HCT116 (cell line): ENCODE results near the gene PPFIA1. TPM values are rescaled to one million over a fixed set of nuclear protein-coding genes. Genes with fewer than 3 reads are reported as not detected.

Experiments used
- ATAC-seq: fragments of 200-7000 bp; cut with Tn5 transposase; 2 replicates; pipeline ENCODE4 v1.9.1; 2020; ENCODE audit warnings: mild to moderate bottlenecking, moderate library complexity
- BruUV-seq: library from RNA; stranded (reverse); fragments of 400-500 nt; replicated peaks from 2 replicates; lab custom pipeline; 2021; lab: Mats Ljungman, UMichigan
- CTCF ChIA-PET: fragments of 300-600 bp; sonication (Branson Sonifier 250); formaldehyde crosslinking; loops from one replicate; lab custom pipeline; 2021; ENCODE audit warnings: antibody characterized with exemption; lab: Charles Lee
- POLR2A ChIA-PET: fragments of 300-600, 350-600 bp; sonication (Branson Sonifier 250); formaldehyde crosslinking; loops from one replicate; lab custom pipeline; 2021; ENCODE audit warnings: antibody characterized with exemption; lab: Charles Lee
- RAD21 ChIA-PET, 2 experiments: fragments of 300-600 bp; sonication (Branson Sonifier 250); formaldehyde crosslinking; loops; one replicate each; lab custom pipeline; 2023; ENCODE audit warnings: low total read pairs in 2 of 2; ENCODE audit not compliant: uncharacterized antibody in 2 of 2, unreplicated experiment in 2 of 2, low non-redundant PET in 1 of 2; lab: Charles Lee
- DNase-seq: peaks from one replicate; pipeline ENCODE4 v3.0.0-alpha.2; 2010; ENCODE audit warnings: low read depth, low spot score
- H2AFZ ChIP-seq: fragments of 200-600 bp; shearing (Covaris generic), sonication (generic); 2 replicates; pipeline ENCODE4 v1.6.1; 2017; ENCODE audit warnings: low read depth, mixed run types, mixed read lengths, antibody characterized with exemption, low read length; ENCODE audit not compliant: poor library complexity, severe bottlenecking
- H3K27ac ChIP-seq: 2 replicates; pipeline ENCODE4 v1.5.1; 2012; ENCODE audit warnings: low read depth, low read length
- H3K27me3 ChIP-seq: fragments of 200-600 bp; sonication (generic); 2 replicates; pipeline ENCODE4 v1.6.1; 2016; ENCODE audit warnings: mixed run types, low read length, mixed read lengths; ENCODE audit not compliant: insufficient read depth
- H3K36me3 ChIP-seq, 2 experiments: fragments of 200-500 bp in 1 of 2; fragments of 200-600 bp in 1 of 2; sonication (Bioruptor generic) in 1 of 2; sonication (generic) in 1 of 2; 2 replicates each; pipeline versions ENCODE4 v1.5.1 to v1.6.1; 2014 to 2016; ENCODE audit warnings: low read length in 2 of 2, inconsistent platforms in 1 of 2, mixed read lengths in 1 of 2, mixed run types in 1 of 2; ENCODE audit not compliant: insufficient read depth in 2 of 2, control insufficient read depth in 1 of 2
- H3K4me1 ChIP-seq, 2 experiments: fragments of 200-600 bp in 1 of 2; sonication (generic) in 1 of 2; 2 replicates each; pipeline versions ENCODE4 v1.5.1 to v1.6.1; 2012 to 2017; ENCODE audit warnings: low read length in 2 of 2, inconsistent platforms in 1 of 2, mild to moderate bottlenecking in 1 of 2, mixed read lengths in 1 of 2, mixed run types in 1 of 2, moderate library complexity in 1 of 2; ENCODE audit not compliant: insufficient read depth in 2 of 2, control insufficient read depth in 1 of 2
- H3K4me2 ChIP-seq: fragments of 200-600 bp; sonication (generic); 2 replicates; pipeline ENCODE4 v1.6.1; 2017; ENCODE audit warnings: mixed run types, low read length, mixed read lengths
- H3K4me3 ChIP-seq, 2 experiments: fragments of 200-600 bp in 1 of 2; sonication (generic) in 1 of 2; replicated peaks in 1 of 2; 2 replicates each; pipeline ENCODE4 v1.5.1; 2011 to 2016; ENCODE audit warnings: low read length in 2 of 2, control low read depth in 1 of 2, low read depth in 1 of 2, mild to moderate bottlenecking in 1 of 2, mixed read lengths in 1 of 2, mixed run types in 1 of 2
- H3K79me2 ChIP-seq: fragments of 200-600 bp; sonication (generic); 2 replicates; pipeline ENCODE4 v1.6.1; 2017; ENCODE audit warnings: mild to moderate bottlenecking, mixed run types, low read length, moderate library complexity, mixed read lengths; ENCODE audit not compliant: insufficient read depth
- H3K9ac ChIP-seq: fragments of 200-600 bp; sonication (generic); 2 replicates; pipeline ENCODE4 v1.6.1; 2016; ENCODE audit warnings: low read length, mixed read lengths
- H3K9me2 ChIP-seq: fragments of 200-600 bp; sonication (generic), shearing (Covaris generic); 2 replicates; pipeline ENCODE4 v1.6.1; 2017; ENCODE audit warnings: mixed run types, mild to moderate bottlenecking, moderate library complexity; ENCODE audit not compliant: insufficient read depth
- H3K9me3 ChIP-seq, 2 experiments: fragments of 200-500 bp in 1 of 2; fragments of 200-600 bp in 1 of 2; sonication (Bioruptor generic) in 1 of 2; sonication (generic) in 1 of 2; 2 replicates each; pipeline ENCODE4 v1.6.1; 2014 to 2017; ENCODE audit warnings: low read length in 2 of 2, mixed read lengths in 2 of 2, inconsistent platforms in 1 of 2, low read depth in 1 of 2, mild to moderate bottlenecking in 1 of 2, mixed run types in 1 of 2, moderate library complexity in 1 of 2; ENCODE audit not compliant: control insufficient read depth in 1 of 2, insufficient read depth in 1 of 2
- H4K20me1 ChIP-seq: fragments of 200-600 bp; sonication (generic), shearing (Covaris generic); 2 replicates; pipeline ENCODE4 v1.6.1; 2017; ENCODE audit warnings: mixed run types, mild to moderate bottlenecking, moderate library complexity; ENCODE audit not compliant: insufficient read depth
- CEBPB ChIP-seq: IDR thresholded peaks from 2 replicates; pipeline ENCODE4 v1.6.1; 2012; ENCODE audit warnings: low read depth
- EGR1 ChIP-seq: IDR thresholded peaks from 2 replicates; pipeline ENCODE4 v1.6.1; 2012; ENCODE audit warnings: low read depth
- ELF1 ChIP-seq: IDR thresholded peaks from 2 replicates; pipeline ENCODE4 v1.6.1; 2012; ENCODE audit warnings: low read depth, borderline replicate concordance
- EZH2 ChIP-seq: fragments of 200-600 bp; sonication (generic); IDR thresholded peaks from 2 replicates; pipeline ENCODE4 v1.6.1; 2017; ENCODE audit warnings: antibody characterized with exemption, mixed run types
- FOSL1 ChIP-seq: IDR thresholded peaks from 2 replicates; pipeline ENCODE4 v1.6.1; 2012; ENCODE audit warnings: low read depth
- JUND ChIP-seq: IDR thresholded peaks from 2 replicates; pipeline ENCODE4 v1.6.1; 2012
- POLR2AphosphoS5 ChIP-seq: IDR thresholded peaks from 2 replicates; pipeline ENCODE4 v1.6.1; 2011; ENCODE audit warnings: mild to moderate bottlenecking, low read depth, low read length, moderate library complexity
- RAD21 ChIP-seq: IDR thresholded peaks from 2 replicates; pipeline ENCODE4 v1.6.1; 2012; ENCODE audit warnings: low read depth, mild to moderate bottlenecking
- SIN3A ChIP-seq: IDR thresholded peaks from 2 replicates; pipeline ENCODE4 v1.6.1; 2012; ENCODE audit warnings: low read depth
- SRF ChIP-seq: IDR thresholded peaks from 2 replicates; pipeline ENCODE4 v1.6.1; 2012; ENCODE audit warnings: low read depth
- TCF7L2 ChIP-seq: IDR thresholded peaks from 2 replicates; pipeline ENCODE4 v1.7.0; 2011; ENCODE audit warnings: borderline replicate concordance, inconsistent platforms; ENCODE audit not compliant: insufficient read depth, insufficient read length; ENCODE audit errors: extremely low read depth
- YY1 ChIP-seq: IDR thresholded peaks from 2 replicates; pipeline ENCODE4 v1.6.1; 2011; ENCODE audit warnings: low read length, low read depth, moderate library complexity, mild to moderate bottlenecking; ENCODE audit not compliant: insufficient replicate concordance; ENCODE audit errors: extremely low read depth
- ZFX ChIP-seq: fragments of 450-650 bp; IDR thresholded peaks from 2 replicates; pipeline ENCODE4 v1.6.1; 2017
- intact Hi-C: fragments of 100-400 bp; cut with micrococcal nuclease; formaldehyde crosslinking; loops from 2 replicates; pipeline ENCODE4 v1.10.0; 2022
- total RNA-seq: library from RNA; stranded (reverse); gene quantifications from one replicate; pipeline ENCODE4 v1.2.1, GENCODE V29; 2021; ENCODE audit not compliant: unreplicated experiment
- TF ChIP-seq, protein P1 (sequence below): IDR thresholded peaks from 2 replicates; pipeline ENCODE4 v1.6.1; 2012
- TF ChIP-seq, protein P2 (sequence below): IDR thresholded peaks from 2 replicates; pipeline ENCODE4 v1.6.1; 2011; ENCODE audit warnings: mild to moderate bottlenecking, low read length, moderate library complexity; ENCODE audit not compliant: insufficient replicate concordance; ENCODE audit errors: extremely low read depth
- TF ChIP-seq, protein P3 (sequence below): IDR thresholded peaks from 2 replicates; pipeline ENCODE4 v1.6.1; 2012; ENCODE audit warnings: low read depth
- TF ChIP-seq, protein P4 (sequence below): IDR thresholded peaks from 2 replicates; pipeline ENCODE4 v1.6.1; 2012

Gene PPFIA1
- total RNA-seq, 1 experiment from 2014 or later, result 48.6 TPM

DNA sequence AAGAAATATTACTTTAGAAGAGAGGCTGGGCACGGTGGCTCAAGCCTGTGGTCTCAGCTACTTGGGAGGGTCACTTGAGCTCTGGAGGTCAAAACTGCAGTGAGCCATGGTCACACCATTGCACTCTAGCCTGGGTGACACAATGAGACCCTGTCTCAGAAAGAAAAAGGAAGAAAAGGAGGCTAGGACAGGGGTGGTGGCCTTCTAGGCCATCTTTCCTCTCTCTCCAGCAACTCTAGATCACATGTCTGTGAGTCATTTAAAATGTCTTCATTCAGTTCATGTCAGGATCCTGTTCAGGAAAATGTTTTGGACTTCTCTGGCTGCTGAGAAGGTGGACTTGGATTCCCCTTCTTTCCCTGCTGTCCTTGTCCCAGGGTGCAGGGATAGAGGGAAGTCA, 53.3 kb downstream of the PPFIA1 start:
- CTCF ChIA-PET, result no interaction called here
- DNase-seq, result no peak
- RAD21 ChIA-PET, result no interaction called here

More for the DNA sequence above, 53.3 kb downstream of the PPFIA1 start:
- no peak overlapping the region for H3K4me2 ChIP-seq
- TF ChIP-seq RAD21, result no peak
- no peak for TF ChIP-seq SRF
- no peak for TF ChIP-seq POLR2AphosphoS5
- no peak for TF ChIP-seq EGR1
- no peak for TF ChIP-seq SIN3A
- no peak for TF ChIP-seq ZFX
- no peak for TF ChIP-seq JUND
- no peak for TF ChIP-seq TCF7L2
- no peak for TF ChIP-seq ELF1
- TF ChIP-seq, protein P1, sequence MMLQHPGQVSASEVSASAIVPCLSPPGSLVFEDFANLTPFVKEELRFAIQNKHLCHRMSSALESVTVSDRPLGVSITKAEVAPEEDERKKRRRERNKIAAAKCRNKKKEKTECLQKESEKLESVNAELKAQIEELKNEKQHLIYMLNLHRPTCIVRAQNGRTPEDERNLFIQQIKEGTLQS, result no peak
- TF ChIP-seq, protein P2, sequence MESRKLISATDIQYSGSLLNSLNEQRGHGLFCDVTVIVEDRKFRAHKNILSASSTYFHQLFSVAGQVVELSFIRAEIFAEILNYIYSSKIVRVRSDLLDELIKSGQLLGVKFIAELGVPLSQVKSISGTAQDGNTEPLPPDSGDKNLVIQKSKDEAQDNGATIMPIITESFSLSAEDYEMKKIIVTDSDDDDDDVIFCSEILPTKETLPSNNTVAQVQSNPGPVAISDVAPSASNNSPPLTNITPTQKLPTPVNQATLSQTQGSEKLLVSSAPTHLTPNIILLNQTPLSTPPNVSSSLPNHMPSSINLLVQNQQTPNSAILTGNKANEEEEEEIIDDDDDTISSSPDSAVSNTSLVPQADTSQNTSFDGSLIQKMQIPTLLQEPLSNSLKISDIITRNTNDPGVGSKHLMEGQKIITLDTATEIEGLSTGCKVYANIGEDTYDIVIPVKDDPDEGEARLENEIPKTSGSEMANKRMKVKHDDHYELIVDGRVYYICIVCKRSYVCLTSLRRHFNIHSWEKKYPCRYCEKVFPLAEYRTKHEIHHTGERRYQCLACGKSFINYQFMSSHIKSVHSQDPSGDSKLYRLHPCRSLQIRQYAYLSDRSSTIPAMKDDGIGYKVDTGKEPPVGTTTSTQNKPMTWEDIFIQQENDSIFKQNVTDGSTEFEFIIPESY, result no peak
- no peak for TF ChIP-seq YY1
- TF ChIP-seq, protein P3, sequence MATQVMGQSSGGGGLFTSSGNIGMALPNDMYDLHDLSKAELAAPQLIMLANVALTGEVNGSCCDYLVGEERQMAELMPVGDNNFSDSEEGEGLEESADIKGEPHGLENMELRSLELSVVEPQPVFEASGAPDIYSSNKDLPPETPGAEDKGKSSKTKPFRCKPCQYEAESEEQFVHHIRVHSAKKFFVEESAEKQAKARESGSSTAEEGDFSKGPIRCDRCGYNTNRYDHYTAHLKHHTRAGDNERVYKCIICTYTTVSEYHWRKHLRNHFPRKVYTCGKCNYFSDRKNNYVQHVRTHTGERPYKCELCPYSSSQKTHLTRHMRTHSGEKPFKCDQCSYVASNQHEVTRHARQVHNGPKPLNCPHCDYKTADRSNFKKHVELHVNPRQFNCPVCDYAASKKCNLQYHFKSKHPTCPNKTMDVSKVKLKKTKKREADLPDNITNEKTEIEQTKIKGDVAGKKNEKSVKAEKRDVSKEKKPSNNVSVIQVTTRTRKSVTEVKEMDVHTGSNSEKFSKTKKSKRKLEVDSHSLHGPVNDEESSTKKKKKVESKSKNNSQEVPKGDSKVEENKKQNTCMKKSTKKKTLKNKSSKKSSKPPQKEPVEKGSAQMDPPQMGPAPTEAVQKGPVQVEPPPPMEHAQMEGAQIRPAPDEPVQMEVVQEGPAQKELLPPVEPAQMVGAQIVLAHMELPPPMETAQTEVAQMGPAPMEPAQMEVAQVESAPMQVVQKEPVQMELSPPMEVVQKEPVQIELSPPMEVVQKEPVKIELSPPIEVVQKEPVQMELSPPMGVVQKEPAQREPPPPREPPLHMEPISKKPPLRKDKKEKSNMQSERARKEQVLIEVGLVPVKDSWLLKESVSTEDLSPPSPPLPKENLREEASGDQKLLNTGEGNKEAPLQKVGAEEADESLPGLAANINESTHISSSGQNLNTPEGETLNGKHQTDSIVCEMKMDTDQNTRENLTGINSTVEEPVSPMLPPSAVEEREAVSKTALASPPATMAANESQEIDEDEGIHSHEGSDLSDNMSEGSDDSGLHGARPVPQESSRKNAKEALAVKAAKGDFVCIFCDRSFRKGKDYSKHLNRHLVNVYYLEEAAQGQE, result no peak
- TF ChIP-seq, protein P4, sequence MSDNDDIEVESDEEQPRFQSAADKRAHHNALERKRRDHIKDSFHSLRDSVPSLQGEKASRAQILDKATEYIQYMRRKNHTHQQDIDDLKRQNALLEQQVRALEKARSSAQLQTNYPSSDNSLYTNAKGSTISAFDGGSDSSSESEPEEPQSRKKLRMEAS, result no peak
- no peak for TF ChIP-seq EZH2
- no peak for TF ChIP-seq FOSL1
- TF ChIP-seq CEBPB, result no peak
- H3K9me3 ChIP-seq, result no peaks in the 10 kb centered on the region
- H3K4me1 ChIP-seq, result peaks cover 0 to 3% of the 10 kb centered on the region in 2 experiments; a peak in 1 of 4 replicates
- no peak overlapping the region for H2AFZ ChIP-seq
- intact Hi-C loops, result no loop called here
- H3K36me3 ChIP-seq, result peaks cover 12 to 28% of the 10 kb centered on the region in 2 experiments; a peak in 3 of 4 replicates
- ATAC-seq, result no peak
- no peaks in the 10 kb centered on the region for H4K20me1 ChIP-seq
- no peak overlapping the region for H3K9ac ChIP-seq
- no peak overlapping the region for H3K4me3 ChIP-seq
- POLR2A ChIA-PET, result no interaction called here
- BruUV-seq, result no TSS peak
- no peak overlapping the region for H3K27ac ChIP-seq
- peaks cover 12% of the 10 kb centered on the region for H3K79me2 ChIP-seq
- no peaks in the 10 kb centered on the region for H3K27me3 ChIP-seq
- H3K9me2 ChIP-seq, result no peaks in the 10 kb centered on the region
